ENCODE data around the gene VEZT. TPM values are rescaled to one million over a fixed set of nuclear protein-coding genes. Genes with fewer than 3 reads are reported as not detected.

VEZT gene
- total RNA-seq, 2 experiments from 2014 or later: 57.7 to 77.1 TPM

- H3K4me1 ChIP-seq (ENCODE audit: insufficient read depth, low read length, poor library complexity, severe bottlenecking): peaks cover 9% of the 10 kb centered on the region
- TF ChIP-seq CTCF (conservative IDR thresholded peaks at IDR 0.05; ENCODE audit: low read length) (no peak), EZH2phosphoT487 (IDR thresholded peaks at IDR 0.05; ENCODE audit: borderline replicate concordance, low read depth, low read length) (no peak)
- no peak overlapping the region for H2AFZ ChIP-seq (ENCODE audit: low read length)
- no peak overlapping the region for H3K4me3 ChIP-seq (ENCODE audit: low read depth, low read length, poor library complexity, severe bottlenecking)
- peaks cover 7% of the 10 kb centered on the region; the same call in 1 of the 2 replicates for H4K20me1 ChIP-seq (ENCODE audit: insufficient read depth, low read length)
- no peak for DNase-seq (ENCODE audit: low spot score)
- peaks cover 99% of the 10 kb centered on the region for H3K79me2 ChIP-seq (ENCODE audit: insufficient read depth, low read depth, low read length)
- H3K27ac ChIP-seq (ENCODE audit: low read depth, low read length, poor library complexity, severe bottlenecking): no peak overlapping the region
- H3K4me2 ChIP-seq (ENCODE audit: low read length): no peak overlapping the region
- no peaks in the 10 kb centered on the region for H3K9me2 ChIP-seq (ENCODE audit: insufficient read depth, low read length)
- no peaks in the 10 kb centered on the region for H3K9me3 ChIP-seq (ENCODE audit: low read length)
- BruUV-seq (replicated peaks): no TSS peak
- ChIA-PET POLR2A (interaction anchor here (0.7 kb wide), 1 partner anchor 529 kb away, joined by 3 read pairs; no protein-coding TSS in a partner anchor), CTCF (ENCODE audit: unreplicated experiment) (no interaction called here)
- intact Hi-C loops (cut with micrococcal nuclease; ENCODE audit: unreplicated experiment): no loop called here
- H3K36me3 ChIP-seq (ENCODE audit: insufficient read depth, low read length): peaks cover 57% of the 10 kb centered on the region
Measured at GRCh38 chr12:95227818-95228356, 10.3 kb downstream of the VEZT start.

GRCh38 chr12:95228617-95229016, 11.0 kb downstream of the VEZT start:
- peaks cover 99% of the 10 kb centered on the region for H3K79me2 ChIP-seq (ENCODE audit: insufficient read depth, low read depth, low read length)
- no peaks in the 10 kb centered on the region for H3K9me2 ChIP-seq (ENCODE audit: insufficient read depth, low read length)
- intact Hi-C loops (cut with micrococcal nuclease; ENCODE audit: unreplicated experiment): no loop called here
- no peak overlapping the region for H2AFZ ChIP-seq (ENCODE audit: low read length)
- TF ChIP-seq EZH2phosphoT487 (IDR thresholded peaks at IDR 0.05; ENCODE audit: borderline replicate concordance, low read depth, low read length) (no peak), CTCF (conservative IDR thresholded peaks at IDR 0.05; ENCODE audit: low read length) (no peak)
- no peak overlapping the region for H3K4me3 ChIP-seq (ENCODE audit: low read depth, low read length, poor library complexity, severe bottlenecking)
- POLR2A ChIA-PET: interaction anchor here (1.5 kb wide), 1 partner anchor 26 kb away, joined by 3 read pairs; no protein-coding TSS in a partner anchor
- H3K9me3 ChIP-seq (ENCODE audit: low read length): 0 out of 2 replicates have a peak, but pooled peaks cover 2% of the 10 kb centered on the region
- peaks cover 7% of the 10 kb centered on the region; the same call in 1 of the 2 replicates for H4K20me1 ChIP-seq (ENCODE audit: insufficient read depth, low read length)
- H3K4me1 ChIP-seq (ENCODE audit: insufficient read depth, low read length, poor library complexity, severe bottlenecking): peaks cover 9% of the 10 kb centered on the region
- CTCF ChIA-PET (ENCODE audit: unreplicated experiment): no interaction called here
- no TSS peak for BruUV-seq (replicated peaks)
- DNase-seq (ENCODE audit: low spot score): no peak
- H3K4me2 ChIP-seq (ENCODE audit: low read length): no peak overlapping the region
- no peak overlapping the region for H3K27ac ChIP-seq (ENCODE audit: low read depth, low read length, poor library complexity, severe bottlenecking)
- peaks cover 56% of the 10 kb centered on the region for H3K36me3 ChIP-seq (ENCODE audit: insufficient read depth, low read length)

- 0 out of 2 replicates have a peak, but pooled peaks cover 7% of the 10 kb centered on the region for H3K9me3 ChIP-seq (ENCODE audit: low read length)
- peaks cover 9% of the 10 kb centered on the region for H3K4me1 ChIP-seq (ENCODE audit: insufficient read depth, low read length, poor library complexity, severe bottlenecking)
- intact Hi-C loops (cut with micrococcal nuclease; ENCODE audit: unreplicated experiment): no loop called here
- no peaks in the 10 kb centered on the region for H3K9me2 ChIP-seq (ENCODE audit: insufficient read depth, low read length)
- no peak overlapping the region for H2AFZ ChIP-seq (ENCODE audit: low read length)
- no peak for TF ChIP-seq EZH2phosphoT487 (IDR thresholded peaks at IDR 0.05; ENCODE audit: borderline replicate concordance, low read depth, low read length)
- TF ChIP-seq CTCF (conservative IDR thresholded peaks at IDR 0.05; ENCODE audit: low read length): no peak
- DNase-seq (ENCODE audit: low spot score): no peak
- ChIA-PET POLR2A (interaction anchor here (1.5 kb wide), 1 partner anchor 27 kb away, joined by 3 read pairs; no protein-coding TSS in a partner anchor), CTCF (ENCODE audit: unreplicated experiment) (no interaction called here)
- H4K20me1 ChIP-seq (ENCODE audit: insufficient read depth, low read length): peaks cover 7% of the 10 kb centered on the region; the same call in 1 of the 2 replicates
- no TSS peak for BruUV-seq (replicated peaks)
- H3K27ac ChIP-seq (ENCODE audit: low read depth, low read length, poor library complexity, severe bottlenecking): no peak overlapping the region
- peaks cover 99% of the 10 kb centered on the region for H3K79me2 ChIP-seq (ENCODE audit: insufficient read depth, low read depth, low read length)
- no peak overlapping the region for H3K4me2 ChIP-seq (ENCODE audit: low read length)
- peaks cover 56% of the 10 kb centered on the region for H3K36me3 ChIP-seq (ENCODE audit: insufficient read depth, low read length)
- H3K4me3 ChIP-seq (ENCODE audit: low read depth, low read length, poor library complexity, severe bottlenecking): no peak overlapping the region
Measured at GRCh38 chr12:95229636-95230035, 12.0 kb downstream of the VEZT start.

All from OCI-LY7 (cell line).